Iris pigment epithelial cell (primary cell): ENCODE measurements around the gene POR.
"Not testable (repeated sequence)": the region's sequence is repeated elsewhere in the genome, so short reads cannot be mapped to it uniquely, and the experiment has no call there.

ENCODE experiments used
- DNase-seq: peaks from one replicate; pipeline ENCODE4 v3.0.0-alpha.2; 2011; ENCODE audit warnings: low read depth

Gene POR

GRCh38 chr7:76029682-76030081 is 114.7 kb downstream of the POR start:
- DNase-seq, result not testable (repeated sequence)

- no peak for DNase-seq
Measured at GRCh38 chr7:76031964-76032363, 117.0 kb downstream of the POR start.
